Tibial nerve (tissue), 4 donors: ENCODE measurements around the gene NR0B2.

Source experiments
- EP300 ChIP-seq, 2 donors: sonication (generic); formaldehyde crosslinking; IDR thresholded peaks; one replicate each; pipeline ENCODE4 v1.6.1; 2017; ENCODE audit warnings: antibody characterized with exemption in 2 of 2, mild to moderate bottlenecking in 1 of 2
- POLR2A ChIP-seq, 2 donors: fragments of 450-650 bp; IDR thresholded peaks; one replicate each; pipeline ENCODE4 v1.6.1; 2017; ENCODE audit warnings: antibody characterized with exemption in 2 of 2, mild to moderate bottlenecking in 2 of 2, moderate library complexity in 2 of 2
- TF ChIP-seq, protein P1 (sequence below), 5 experiments: fragments of 200-600 bp in 3 of 5; fragments of 450-650 bp in 2 of 5; sonication (generic) in 3 of 5; IDR thresholded peaks; one replicate each; pipeline ENCODE4 v1.5.1; 2016 to 2019; ENCODE audit warnings: antibody characterized with exemption in 5 of 5, mild to moderate bottlenecking in 3 of 5, moderate library complexity in 2 of 5

DNA sequence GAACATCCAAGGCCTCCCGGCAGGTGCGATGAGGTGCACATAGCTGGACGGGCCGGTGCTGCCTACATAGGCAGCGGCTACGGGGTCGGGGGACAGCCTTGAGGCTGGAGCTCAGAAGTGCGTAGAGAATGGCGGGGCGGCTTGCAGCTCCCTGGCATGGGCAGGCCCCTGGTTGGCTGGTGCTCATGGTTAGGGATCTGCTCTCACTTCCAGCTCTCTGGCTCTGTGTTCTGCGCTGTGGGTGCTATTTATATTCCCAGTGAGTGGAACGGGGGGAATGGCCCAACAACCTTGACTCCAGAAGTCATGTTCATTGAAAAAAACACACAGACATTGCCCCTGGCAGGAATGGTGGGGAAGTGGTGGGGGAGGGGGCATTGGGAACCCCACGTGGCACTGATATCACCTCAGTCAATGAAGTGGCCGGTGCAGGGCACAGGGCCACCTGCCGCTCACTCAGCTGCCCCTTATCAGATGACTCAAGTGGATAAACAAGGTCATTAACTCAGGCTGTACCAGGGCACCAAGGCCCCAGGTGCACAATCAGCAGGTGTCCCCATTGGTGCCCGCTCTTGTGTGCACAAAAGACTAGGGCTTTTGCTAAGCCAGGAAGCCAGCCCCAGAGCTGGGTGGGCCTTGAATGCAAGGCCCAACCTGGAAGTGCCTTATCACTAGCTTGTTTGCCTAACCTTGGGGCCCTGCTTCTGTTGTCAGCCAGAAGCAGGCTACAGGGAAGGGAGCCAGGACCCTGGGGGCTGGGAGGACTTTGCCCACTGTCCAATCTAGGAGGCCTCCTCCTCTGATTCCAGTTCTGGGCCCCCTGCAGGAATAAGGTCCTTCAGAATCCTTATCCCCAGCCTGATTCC lies at the start of gene NR0B2:
- no peak for TF ChIP-seq POLR2A (IDR thresholded peaks at IDR 0.05)
- TF ChIP-seq, protein P1, sequence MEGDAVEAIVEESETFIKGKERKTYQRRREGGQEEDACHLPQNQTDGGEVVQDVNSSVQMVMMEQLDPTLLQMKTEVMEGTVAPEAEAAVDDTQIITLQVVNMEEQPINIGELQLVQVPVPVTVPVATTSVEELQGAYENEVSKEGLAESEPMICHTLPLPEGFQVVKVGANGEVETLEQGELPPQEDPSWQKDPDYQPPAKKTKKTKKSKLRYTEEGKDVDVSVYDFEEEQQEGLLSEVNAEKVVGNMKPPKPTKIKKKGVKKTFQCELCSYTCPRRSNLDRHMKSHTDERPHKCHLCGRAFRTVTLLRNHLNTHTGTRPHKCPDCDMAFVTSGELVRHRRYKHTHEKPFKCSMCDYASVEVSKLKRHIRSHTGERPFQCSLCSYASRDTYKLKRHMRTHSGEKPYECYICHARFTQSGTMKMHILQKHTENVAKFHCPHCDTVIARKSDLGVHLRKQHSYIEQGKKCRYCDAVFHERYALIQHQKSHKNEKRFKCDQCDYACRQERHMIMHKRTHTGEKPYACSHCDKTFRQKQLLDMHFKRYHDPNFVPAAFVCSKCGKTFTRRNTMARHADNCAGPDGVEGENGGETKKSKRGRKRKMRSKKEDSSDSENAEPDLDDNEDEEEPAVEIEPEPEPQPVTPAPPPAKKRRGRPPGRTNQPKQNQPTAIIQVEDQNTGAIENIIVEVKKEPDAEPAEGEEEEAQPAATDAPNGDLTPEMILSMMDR (IDR thresholded peaks at IDR 0.05): no peak
- TF ChIP-seq EP300 (IDR thresholded peaks at IDR 0.05): no peak
